K562 (cell line): ENCODE results near the gene HAUS3. TPM values are rescaled to one million over a fixed set of nuclear protein-coding genes. Genes with fewer than 3 reads are reported as not detected.

ENCODE experiments used
- CREB1 ChIP-seq, 2 experiments: sonication (generic) in 1 of 2; formaldehyde crosslinking in 1 of 2; IDR thresholded peaks; 2 replicates each; pipeline versions ENCODE4 v1.6.1 to v1.8.0; 2012 to 2022; ENCODE audit warnings: inconsistent platforms in 1 of 2, mild to moderate bottlenecking in 1 of 2, missing genetic modification reagents in 1 of 2, moderate library complexity in 1 of 2
- EP400 ChIP-seq: fragments of 450-650 bp; IDR thresholded peaks from 2 replicates; pipeline ENCODE4 v1.6.1; 2017; ENCODE audit warnings: antibody characterized with exemption, mild to moderate bottlenecking, moderate library complexity
- HDGF ChIP-seq: fragments of 450-650 bp; IDR thresholded peaks from 2 replicates; pipeline ENCODE4 v1.6.1; 2016
- HNRNPUL1 ChIP-seq: fragments of 200-400 bp; formaldehyde crosslinking; IDR thresholded peaks from 2 replicates; pipeline ENCODE4 v1.6.1; 2017; ENCODE audit warnings: low read length
- MECOM ChIP-seq: fragments of 250-450 bp; sonication (Bioruptor Pico); IDR thresholded peaks from 2 replicates; pipeline ENCODE4 v1.8.0; 2022; ENCODE audit warnings: inconsistent platforms
- MEF2D ChIP-seq: conservative IDR thresholded peaks from 2 replicates; pipeline ENCODE4 v1.6.1; 2016; ENCODE audit warnings: low read depth, missing genetic modification characterization, missing compliant biosample characterization
- SREBF1 ChIP-seq: fragments of 150-350 bp; IDR thresholded peaks from 2 replicates; pipeline ENCODE4 v1.6.1; 2014; ENCODE audit warnings: antibody characterized with exemption, low read depth, low read length, borderline replicate concordance
- XRCC3 ChIP-seq: fragments of 450-650 bp; IDR thresholded peaks from 2 replicates; pipeline ENCODE4 v1.6.1; 2017; ENCODE audit warnings: mild to moderate bottlenecking, moderate library complexity
- ZBTB43 ChIP-seq: sonication (generic); formaldehyde crosslinking; IDR thresholded peaks from 2 replicates; pipeline ENCODE4 v1.8.0; 2023; ENCODE audit warnings: mild to moderate bottlenecking, missing genetic modification reagents
- polyA plus RNA-seq, 8 experiments: library from polyadenylated mRNA; depleted of rRNA in 4 of 8; stranded (reverse) in 5 of 8; unstranded in 3 of 8; fragments of >200 nt; fragmentation: Nextera tagmentation in 2 of 8; fragmentation: Illumina TruSeq in 1 of 8; extraction: Ambion mirVana in 2 of 8; extraction: Trizol in 1 of 8; gene quantifications; 2 replicates each; pipeline versions ENCODE4 v1.2.1 to v1.2.3, GENCODE V29; 2011 to 2014; ENCODE audit warnings: inconsistent platforms in 1 of 8, missing spikeins in 1 of 8
- total RNA-seq, 7 experiments: library from RNA; depleted of rRNA in 6 of 7; stranded (reverse); fragments of >200 nt in 6 of 7; fragmentation: Illumina TruSeq in 2 of 7; extraction: Trizol in 2 of 7; gene quantifications; 2 replicates each; pipeline versions ENCODE4 v1.2.1 to v1.2.3, GENCODE V29; 2011 to 2021; ENCODE audit warnings: low replicate concordance in 1 of 7
- TF ChIP-seq, protein P1 (sequence below), 3 experiments: IDR thresholded peaks in 2 of 3; conservative IDR thresholded peaks in 1 of 3; 2 replicates each; pipeline ENCODE4 v1.5.1; 2011 to 2012; ENCODE audit warnings: low read length in 3 of 3, mild to moderate bottlenecking in 3 of 3, control low read depth in 2 of 3, improper control_type of control experiment in 1 of 3, inconsistent platforms in 1 of 3, low read depth in 1 of 3, mixed read lengths in 1 of 3, moderate library complexity in 1 of 3; ENCODE audit not compliant: insufficient read depth in 2 of 3
- TF ChIP-seq, protein P2 (sequence below): sonication (generic); formaldehyde crosslinking; IDR thresholded peaks from 2 replicates; pipeline ENCODE4 v1.8.0; 2022; ENCODE audit warnings: missing genetic modification reagents, mild to moderate bottlenecking, moderate library complexity, borderline replicate concordance
- TF ChIP-seq, protein P3 (sequence below): sonication (generic); formaldehyde crosslinking; IDR thresholded peaks from 2 replicates; pipeline ENCODE4 v1.8.1; 2023; ENCODE audit warnings: mild to moderate bottlenecking, missing genetic modification reagents, moderate library complexity
- TF ChIP-seq, protein P4 (sequence below), 2 experiments: fragments of 450-650 bp; formaldehyde crosslinking in 1 of 2; IDR thresholded peaks; 2 replicates each; pipeline versions ENCODE4 v1.4.0 to v1.6.1; 2014 to 2020; ENCODE audit warnings: mild to moderate bottlenecking in 2 of 2, borderline replicate concordance in 1 of 2, low read depth in 1 of 2

Gene HAUS3
- total and polyA plus RNA-seq, 9 of the 15 experiments (the other 6 are each of a cell fraction or from before 2014, with no cell fraction given) = 8.9 to 25.7 (median 21.5) TPM

DNA sequence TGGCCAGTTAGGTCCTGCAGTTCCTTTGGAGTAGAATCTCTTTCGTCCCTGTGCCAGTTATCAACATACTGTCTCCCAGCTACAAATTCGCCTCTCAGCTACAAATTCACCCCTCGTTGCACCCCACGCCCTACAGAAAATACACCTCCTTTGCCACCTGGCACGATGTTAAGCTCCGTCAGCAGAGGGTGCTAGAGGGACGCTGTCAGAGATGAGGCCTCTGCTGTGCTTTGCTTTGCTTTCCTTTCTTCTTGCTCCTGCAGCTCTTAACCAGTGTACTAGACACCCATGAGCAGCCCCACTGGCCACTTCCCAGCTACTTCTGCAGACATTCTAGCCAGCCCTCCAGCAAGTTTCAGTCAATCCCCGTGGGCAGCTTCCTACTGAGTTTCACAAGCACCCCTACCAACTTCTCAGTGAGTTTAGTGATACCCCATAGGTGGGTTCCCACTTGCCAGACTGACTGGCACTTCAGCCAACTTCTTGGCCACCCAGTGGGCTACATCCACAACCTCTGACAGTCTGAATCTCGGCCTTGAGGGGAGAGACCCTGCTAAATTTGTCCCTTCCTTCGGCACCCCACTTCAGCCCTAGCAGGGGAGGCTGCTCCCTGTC lies 21.8 kb downstream of the HAUS3 start (continued):
- no peak for TF ChIP-seq ZBTB43
- TF ChIP-seq EP400 = no peak
- 0 out of 2 replicates have a peak, but pooled peaks have one; percentile 43 for TF ChIP-seq HDGF
- TF ChIP-seq XRCC3 = no peak
- no peak for TF ChIP-seq CREB1 (IDR thresholded peaks at IDR 0.05)
- 0 out of 2 replicates have a peak, but pooled peaks have one; percentile 27 for TF ChIP-seq CREB1 (CRISPR knock-in tag; IDR thresholded peaks at IDR 0.05)
- TF ChIP-seq, protein P1, sequence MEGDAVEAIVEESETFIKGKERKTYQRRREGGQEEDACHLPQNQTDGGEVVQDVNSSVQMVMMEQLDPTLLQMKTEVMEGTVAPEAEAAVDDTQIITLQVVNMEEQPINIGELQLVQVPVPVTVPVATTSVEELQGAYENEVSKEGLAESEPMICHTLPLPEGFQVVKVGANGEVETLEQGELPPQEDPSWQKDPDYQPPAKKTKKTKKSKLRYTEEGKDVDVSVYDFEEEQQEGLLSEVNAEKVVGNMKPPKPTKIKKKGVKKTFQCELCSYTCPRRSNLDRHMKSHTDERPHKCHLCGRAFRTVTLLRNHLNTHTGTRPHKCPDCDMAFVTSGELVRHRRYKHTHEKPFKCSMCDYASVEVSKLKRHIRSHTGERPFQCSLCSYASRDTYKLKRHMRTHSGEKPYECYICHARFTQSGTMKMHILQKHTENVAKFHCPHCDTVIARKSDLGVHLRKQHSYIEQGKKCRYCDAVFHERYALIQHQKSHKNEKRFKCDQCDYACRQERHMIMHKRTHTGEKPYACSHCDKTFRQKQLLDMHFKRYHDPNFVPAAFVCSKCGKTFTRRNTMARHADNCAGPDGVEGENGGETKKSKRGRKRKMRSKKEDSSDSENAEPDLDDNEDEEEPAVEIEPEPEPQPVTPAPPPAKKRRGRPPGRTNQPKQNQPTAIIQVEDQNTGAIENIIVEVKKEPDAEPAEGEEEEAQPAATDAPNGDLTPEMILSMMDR (IDR thresholded peaks at IDR 0.05 in 2 of 3, conservative IDR thresholded peaks at IDR 0.05 in 1 of 3; ENCODE audit: insufficient read depth in 2 of 3, low read depth in 1 of 3, low read length in 3 of 3) = peak; percentile 89 to 95 (median 90)
- TF ChIP-seq SREBF1 = no peak
- TF ChIP-seq, protein P2, sequence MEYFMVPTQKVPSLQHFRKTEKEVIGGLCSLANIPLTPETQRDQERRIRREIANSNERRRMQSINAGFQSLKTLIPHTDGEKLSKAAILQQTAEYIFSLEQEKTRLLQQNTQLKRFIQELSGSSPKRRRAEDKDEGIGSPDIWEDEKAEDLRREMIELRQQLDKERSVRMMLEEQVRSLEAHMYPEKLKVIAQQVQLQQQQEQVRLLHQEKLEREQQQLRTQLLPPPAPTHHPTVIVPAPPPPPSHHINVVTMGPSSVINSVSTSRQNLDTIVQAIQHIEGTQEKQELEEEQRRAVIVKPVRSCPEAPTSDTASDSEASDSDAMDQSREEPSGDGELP (CRISPR knock-in tag) = peak; percentile 53; the same call in 1 of the 2 replicates
- TF ChIP-seq MECOM (CRISPR knock-in tag) = no peak
- TF ChIP-seq MEF2D (tag) = no peak
- TF ChIP-seq HNRNPUL1 = 0 out of 2 replicates have a peak, but pooled peaks have one; percentile 23
- TF ChIP-seq, protein P3, sequence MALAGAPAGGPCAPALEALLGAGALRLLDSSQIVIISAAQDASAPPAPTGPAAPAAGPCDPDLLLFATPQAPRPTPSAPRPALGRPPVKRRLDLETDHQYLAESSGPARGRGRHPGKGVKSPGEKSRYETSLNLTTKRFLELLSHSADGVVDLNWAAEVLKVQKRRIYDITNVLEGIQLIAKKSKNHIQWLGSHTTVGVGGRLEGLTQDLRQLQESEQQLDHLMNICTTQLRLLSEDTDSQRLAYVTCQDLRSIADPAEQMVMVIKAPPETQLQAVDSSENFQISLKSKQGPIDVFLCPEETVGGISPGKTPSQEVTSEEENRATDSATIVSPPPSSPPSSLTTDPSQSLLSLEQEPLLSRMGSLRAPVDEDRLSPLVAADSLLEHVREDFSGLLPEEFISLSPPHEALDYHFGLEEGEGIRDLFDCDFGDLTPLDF (CRISPR knock-in tag) = 0 out of 2 replicates have a peak, but pooled peaks have one; percentile 20
- TF ChIP-seq, protein P4, sequence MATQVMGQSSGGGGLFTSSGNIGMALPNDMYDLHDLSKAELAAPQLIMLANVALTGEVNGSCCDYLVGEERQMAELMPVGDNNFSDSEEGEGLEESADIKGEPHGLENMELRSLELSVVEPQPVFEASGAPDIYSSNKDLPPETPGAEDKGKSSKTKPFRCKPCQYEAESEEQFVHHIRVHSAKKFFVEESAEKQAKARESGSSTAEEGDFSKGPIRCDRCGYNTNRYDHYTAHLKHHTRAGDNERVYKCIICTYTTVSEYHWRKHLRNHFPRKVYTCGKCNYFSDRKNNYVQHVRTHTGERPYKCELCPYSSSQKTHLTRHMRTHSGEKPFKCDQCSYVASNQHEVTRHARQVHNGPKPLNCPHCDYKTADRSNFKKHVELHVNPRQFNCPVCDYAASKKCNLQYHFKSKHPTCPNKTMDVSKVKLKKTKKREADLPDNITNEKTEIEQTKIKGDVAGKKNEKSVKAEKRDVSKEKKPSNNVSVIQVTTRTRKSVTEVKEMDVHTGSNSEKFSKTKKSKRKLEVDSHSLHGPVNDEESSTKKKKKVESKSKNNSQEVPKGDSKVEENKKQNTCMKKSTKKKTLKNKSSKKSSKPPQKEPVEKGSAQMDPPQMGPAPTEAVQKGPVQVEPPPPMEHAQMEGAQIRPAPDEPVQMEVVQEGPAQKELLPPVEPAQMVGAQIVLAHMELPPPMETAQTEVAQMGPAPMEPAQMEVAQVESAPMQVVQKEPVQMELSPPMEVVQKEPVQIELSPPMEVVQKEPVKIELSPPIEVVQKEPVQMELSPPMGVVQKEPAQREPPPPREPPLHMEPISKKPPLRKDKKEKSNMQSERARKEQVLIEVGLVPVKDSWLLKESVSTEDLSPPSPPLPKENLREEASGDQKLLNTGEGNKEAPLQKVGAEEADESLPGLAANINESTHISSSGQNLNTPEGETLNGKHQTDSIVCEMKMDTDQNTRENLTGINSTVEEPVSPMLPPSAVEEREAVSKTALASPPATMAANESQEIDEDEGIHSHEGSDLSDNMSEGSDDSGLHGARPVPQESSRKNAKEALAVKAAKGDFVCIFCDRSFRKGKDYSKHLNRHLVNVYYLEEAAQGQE (IDR thresholded peaks at IDR 0.05; ENCODE audit: borderline replicate concordance) = peak; percentile 83
- TF ChIP-seq, protein P4 (CRISPR knock-in tag; IDR thresholded peaks at IDR 0.05; ENCODE audit: low read depth) = no peak
